Calu3 (cell line): ENCODE data around the gene CDK17. TPM values are rescaled to one million over a fixed set of nuclear protein-coding genes. Genes with fewer than 3 reads are reported as not detected.
"Not testable (repeated sequence)": the region's sequence is repeated elsewhere in the genome, so short reads cannot be mapped to it uniquely, and the experiment has no call there.

Experiments used
- BruUV-seq: library from RNA; stranded (reverse); fragments of 400-500 nt; replicated peaks from 2 replicates; lab custom pipeline; 2021; lab: Mats Ljungman, UMichigan
- CTCF ChIA-PET: fragments of 300-600 bp; sonication (Branson Sonifier 250); formaldehyde crosslinking; loops from one replicate; lab custom pipeline; 2022; ENCODE audit warnings: antibody characterized with exemption; lab: Charles Lee
- DNase-seq: peaks from one replicate; pipeline ENCODE4 v3.0.0; 2022
- H3K27ac Mint-ChIP-seq: one replicate; pipeline ENCODE4 v1.8.0; 2022; ENCODE audit warnings: mixed read lengths; ENCODE audit not compliant: unreplicated experiment
- H3K27me3 Mint-ChIP-seq: one replicate; pipeline ENCODE4 v1.8.0; 2022; ENCODE audit warnings: mixed read lengths; ENCODE audit not compliant: unreplicated experiment
- H3K36me3 Mint-ChIP-seq: one replicate; pipeline ENCODE4 v1.8.0; 2022; ENCODE audit warnings: mild to moderate bottlenecking, moderate library complexity, mixed read lengths; ENCODE audit not compliant: insufficient read depth, unreplicated experiment
- H3K4me1 Mint-ChIP-seq: one replicate; pipeline ENCODE4 v1.8.0; 2022; ENCODE audit warnings: mild to moderate bottlenecking, low read depth, mixed read lengths; ENCODE audit not compliant: unreplicated experiment
- H3K4me3 Mint-ChIP-seq: one replicate; pipeline ENCODE4 v1.8.0; 2022; ENCODE audit warnings: mild to moderate bottlenecking, low read depth, moderate library complexity, mixed read lengths; ENCODE audit not compliant: unreplicated experiment
- H3K9me3 Mint-ChIP-seq: one replicate; pipeline ENCODE4 v1.8.0; 2022; ENCODE audit warnings: low read depth, mixed read lengths; ENCODE audit not compliant: unreplicated experiment
- intact Hi-C: fragments of 100-400 bp; cut with micrococcal nuclease; formaldehyde crosslinking; loops from one replicate; pipeline ENCODE4 v1.10.0; 2022; ENCODE audit not compliant: unreplicated experiment
- total RNA-seq: library from RNA; stranded (reverse); gene quantifications from 2 replicates; pipeline ENCODE4 v1.2.3, GENCODE V29; 2022
- TF ChIP-seq, protein P1 (sequence below): fragments of 200-600 bp; IDR thresholded peaks from one replicate; pipeline ENCODE4 v1.8.0; 2022; ENCODE audit warnings: antibody characterized with exemption; ENCODE audit not compliant: unreplicated experiment

Gene CDK17
- total RNA-seq, 1 experiment from 2014 or later, result 28.8 TPM

- H3K27ac Mint-ChIP-seq, result no peak overlapping the region
- no peaks in the 10 kb centered on the region for H3K9me3 Mint-ChIP-seq
Measured at GRCh38 chr12:96354326-96354725, 45.9 kb downstream of the CDK17 start.

GRCh38 chr12:96352161-96352835 lies 47.9 kb downstream of the CDK17 start:
- Mint-ChIP-seq H3K4me3 (no peak overlapping the region), H3K4me1 (peaks cover 23% of the 10 kb centered on the region), H3K36me3 (no peaks in the 10 kb centered on the region), H3K9me3 (no peaks in the 10 kb centered on the region), H3K27me3 (no peaks in the 10 kb centered on the region), H3K27ac (no peak overlapping the region)
- CTCF ChIA-PET, result no interaction called here
- intact Hi-C loops, result no loop called here
- TF ChIP-seq, protein P1, sequence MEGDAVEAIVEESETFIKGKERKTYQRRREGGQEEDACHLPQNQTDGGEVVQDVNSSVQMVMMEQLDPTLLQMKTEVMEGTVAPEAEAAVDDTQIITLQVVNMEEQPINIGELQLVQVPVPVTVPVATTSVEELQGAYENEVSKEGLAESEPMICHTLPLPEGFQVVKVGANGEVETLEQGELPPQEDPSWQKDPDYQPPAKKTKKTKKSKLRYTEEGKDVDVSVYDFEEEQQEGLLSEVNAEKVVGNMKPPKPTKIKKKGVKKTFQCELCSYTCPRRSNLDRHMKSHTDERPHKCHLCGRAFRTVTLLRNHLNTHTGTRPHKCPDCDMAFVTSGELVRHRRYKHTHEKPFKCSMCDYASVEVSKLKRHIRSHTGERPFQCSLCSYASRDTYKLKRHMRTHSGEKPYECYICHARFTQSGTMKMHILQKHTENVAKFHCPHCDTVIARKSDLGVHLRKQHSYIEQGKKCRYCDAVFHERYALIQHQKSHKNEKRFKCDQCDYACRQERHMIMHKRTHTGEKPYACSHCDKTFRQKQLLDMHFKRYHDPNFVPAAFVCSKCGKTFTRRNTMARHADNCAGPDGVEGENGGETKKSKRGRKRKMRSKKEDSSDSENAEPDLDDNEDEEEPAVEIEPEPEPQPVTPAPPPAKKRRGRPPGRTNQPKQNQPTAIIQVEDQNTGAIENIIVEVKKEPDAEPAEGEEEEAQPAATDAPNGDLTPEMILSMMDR, result no peak
- BruUV-seq, result no TSS peak
- no peak for DNase-seq

More at GRCh38 chr12:96354326-96354725, 45.9 kb downstream of the CDK17 start:
- CTCF ChIA-PET, result interaction anchor here (0.6 kb wide), 1 partner anchor 162 kb away, joined by 3 read pairs; no protein-coding TSS in a partner anchor
- TF ChIP-seq, protein P1, result no peak
- H3K27me3 Mint-ChIP-seq, result no peaks in the 10 kb centered on the region
- BruUV-seq, result no TSS peak
- H3K4me3 Mint-ChIP-seq, result no peak overlapping the region
- no peak for DNase-seq
- peaks cover 10% of the 10 kb centered on the region for H3K4me1 Mint-ChIP-seq
- H3K36me3 Mint-ChIP-seq, result no peaks in the 10 kb centered on the region
- intact Hi-C loops, result no loop called here

- intact Hi-C loops, result no loop called here
- Mint-ChIP-seq H3K9me3 (no peaks in the 10 kb centered on the region), H3K36me3 (peaks cover 7% of the 10 kb centered on the region), H3K4me1 (peaks cover 33% of the 10 kb centered on the region), H3K27me3 (no peaks in the 10 kb centered on the region), H3K4me3 (no peak overlapping the region), H3K27ac (no peak overlapping the region)
- CTCF ChIA-PET, result no interaction called here
- TF ChIP-seq, protein P1, result no peak
- no TSS peak for BruUV-seq
- no peak for DNase-seq
Measured at GRCh38 chr12:96350982-96351381, 49.3 kb downstream of the CDK17 start.

DNA sequence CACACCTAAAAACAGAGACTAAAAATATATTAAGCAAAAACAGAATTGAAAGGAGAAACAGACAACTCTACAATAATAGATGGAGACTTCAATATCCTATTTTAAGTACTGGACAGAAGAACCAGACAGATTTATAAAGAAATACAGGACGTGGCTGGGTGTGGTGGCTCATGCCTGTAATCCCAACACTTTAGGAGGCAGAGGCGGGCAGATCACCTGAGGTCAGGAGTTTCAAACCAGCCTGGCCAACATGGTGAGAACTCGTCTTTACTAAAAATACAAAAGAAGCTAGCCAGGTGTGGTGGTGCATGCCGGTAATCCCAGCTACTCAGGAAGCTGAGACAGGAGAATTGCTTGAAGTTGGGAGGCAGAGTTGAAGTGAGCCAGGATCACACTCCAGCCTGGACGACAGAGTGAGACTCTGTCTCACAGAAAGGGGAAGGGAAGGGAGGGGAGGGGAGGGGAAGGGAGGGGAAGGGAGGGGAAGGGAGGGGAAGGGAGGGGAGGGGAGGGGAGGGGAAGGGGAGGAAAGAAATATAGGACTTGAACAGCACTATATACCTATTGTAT lies 53.0 kb downstream of the CDK17 start:
- BruUV-seq, result no TSS peak
- CTCF ChIA-PET, result no interaction called here
- H3K9me3 Mint-ChIP-seq, result peaks cover 8% of the 10 kb centered on the region
- peak overlapping the region; percentile 63 for H3K27ac Mint-ChIP-seq
- peaks cover 23% of the 10 kb centered on the region for H3K4me1 Mint-ChIP-seq
- no peaks in the 10 kb centered on the region for H3K27me3 Mint-ChIP-seq
- intact Hi-C loops, result no loop called here
- peak overlapping the region; percentile 61 for H3K4me3 Mint-ChIP-seq
- peak; percentile 9 for DNase-seq
- H3K36me3 Mint-ChIP-seq, result peaks cover 17% of the 10 kb centered on the region
- TF ChIP-seq, protein P1, result no peak

GRCh38 chr12:96346716-96347115 lies 53.5 kb downstream of the CDK17 start:
- Mint-ChIP-seq H3K36me3 (peaks cover 17% of the 10 kb centered on the region), H3K4me1 (peaks cover 23% of the 10 kb centered on the region), H3K4me3 (peak overlapping the region; percentile 61), H3K27ac (peak overlapping the region; percentile 63)
- BruUV-seq, DNase-seq, CTCF ChIA-PET, H3K9me3 Mint-ChIP-seq, H3K27me3 Mint-ChIP-seq, intact Hi-C loops: not testable (repeated sequence)
